ENCODE measurements around the gene EML5.

DNA sequence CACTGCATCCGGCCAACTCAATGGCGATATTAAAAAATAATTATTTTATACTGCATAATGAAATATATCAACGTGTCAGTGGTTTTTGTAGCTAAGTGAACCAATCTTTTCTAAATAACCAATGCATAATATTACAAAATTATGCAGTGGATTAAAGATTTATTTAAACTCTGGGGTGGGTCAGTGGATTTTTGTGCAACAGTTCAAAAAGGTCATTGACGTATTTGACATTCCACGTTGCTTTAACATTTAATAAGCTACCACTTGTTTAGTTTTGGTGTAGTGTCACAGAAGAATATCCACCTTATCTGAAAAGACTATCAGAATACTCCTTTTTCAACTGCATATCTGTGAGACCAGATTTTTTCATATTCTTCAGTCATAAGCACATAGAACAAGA is 227.3 kb downstream of the EML5 start:
- TF ChIP-seq, protein P1, sequence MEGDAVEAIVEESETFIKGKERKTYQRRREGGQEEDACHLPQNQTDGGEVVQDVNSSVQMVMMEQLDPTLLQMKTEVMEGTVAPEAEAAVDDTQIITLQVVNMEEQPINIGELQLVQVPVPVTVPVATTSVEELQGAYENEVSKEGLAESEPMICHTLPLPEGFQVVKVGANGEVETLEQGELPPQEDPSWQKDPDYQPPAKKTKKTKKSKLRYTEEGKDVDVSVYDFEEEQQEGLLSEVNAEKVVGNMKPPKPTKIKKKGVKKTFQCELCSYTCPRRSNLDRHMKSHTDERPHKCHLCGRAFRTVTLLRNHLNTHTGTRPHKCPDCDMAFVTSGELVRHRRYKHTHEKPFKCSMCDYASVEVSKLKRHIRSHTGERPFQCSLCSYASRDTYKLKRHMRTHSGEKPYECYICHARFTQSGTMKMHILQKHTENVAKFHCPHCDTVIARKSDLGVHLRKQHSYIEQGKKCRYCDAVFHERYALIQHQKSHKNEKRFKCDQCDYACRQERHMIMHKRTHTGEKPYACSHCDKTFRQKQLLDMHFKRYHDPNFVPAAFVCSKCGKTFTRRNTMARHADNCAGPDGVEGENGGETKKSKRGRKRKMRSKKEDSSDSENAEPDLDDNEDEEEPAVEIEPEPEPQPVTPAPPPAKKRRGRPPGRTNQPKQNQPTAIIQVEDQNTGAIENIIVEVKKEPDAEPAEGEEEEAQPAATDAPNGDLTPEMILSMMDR (IDR thresholded peaks at IDR 0.05): no peak
- TF ChIP-seq POLR2A (IDR thresholded peaks at IDR 0.05) (no peak), POLR2AphosphoS5 (IDR thresholded peaks at IDR 0.05) (no peak)
